ENCODE results near the gene PATZ1.

DNA sequence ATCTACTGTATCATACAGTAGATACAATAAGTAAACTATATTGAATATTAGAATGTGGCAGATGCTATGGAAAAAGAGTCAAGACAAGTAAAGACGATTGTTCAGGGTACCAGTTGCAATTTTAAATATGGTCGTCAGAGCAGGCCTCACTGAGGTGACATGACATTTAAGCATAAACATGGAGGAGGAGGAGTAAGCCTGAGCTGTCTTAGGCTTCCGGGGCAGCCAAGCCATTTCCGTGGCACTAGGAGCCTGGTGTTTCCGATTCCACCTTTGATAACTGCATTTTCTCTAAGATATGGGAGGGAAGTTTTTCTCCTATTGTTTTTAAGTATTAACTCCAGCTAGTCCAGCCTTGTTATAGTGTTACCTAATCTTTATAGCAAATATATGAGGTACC is 68.4 kb downstream of the PATZ1 start:
- TF ChIP-seq, protein P1, sequence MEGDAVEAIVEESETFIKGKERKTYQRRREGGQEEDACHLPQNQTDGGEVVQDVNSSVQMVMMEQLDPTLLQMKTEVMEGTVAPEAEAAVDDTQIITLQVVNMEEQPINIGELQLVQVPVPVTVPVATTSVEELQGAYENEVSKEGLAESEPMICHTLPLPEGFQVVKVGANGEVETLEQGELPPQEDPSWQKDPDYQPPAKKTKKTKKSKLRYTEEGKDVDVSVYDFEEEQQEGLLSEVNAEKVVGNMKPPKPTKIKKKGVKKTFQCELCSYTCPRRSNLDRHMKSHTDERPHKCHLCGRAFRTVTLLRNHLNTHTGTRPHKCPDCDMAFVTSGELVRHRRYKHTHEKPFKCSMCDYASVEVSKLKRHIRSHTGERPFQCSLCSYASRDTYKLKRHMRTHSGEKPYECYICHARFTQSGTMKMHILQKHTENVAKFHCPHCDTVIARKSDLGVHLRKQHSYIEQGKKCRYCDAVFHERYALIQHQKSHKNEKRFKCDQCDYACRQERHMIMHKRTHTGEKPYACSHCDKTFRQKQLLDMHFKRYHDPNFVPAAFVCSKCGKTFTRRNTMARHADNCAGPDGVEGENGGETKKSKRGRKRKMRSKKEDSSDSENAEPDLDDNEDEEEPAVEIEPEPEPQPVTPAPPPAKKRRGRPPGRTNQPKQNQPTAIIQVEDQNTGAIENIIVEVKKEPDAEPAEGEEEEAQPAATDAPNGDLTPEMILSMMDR (IDR thresholded peaks at IDR 0.05; ENCODE audit: poor library complexity): no peak
- no peak for TF ChIP-seq EZH2phosphoT487 (IDR thresholded peaks at IDR 0.05; ENCODE audit: low read depth, severe bottlenecking, unreplicated experiment)
